A549 (cell line): ENCODE measurements around the gene CASTOR1. TPM values are rescaled to one million over a fixed set of nuclear protein-coding genes. Genes with fewer than 3 reads are reported as not detected.

Source experiments
- ATAC-seq, 2 experiments: fragments of 200-7000 bp in 1 of 2; fragments of >200 bp in 1 of 2; cut with Nextera tagmentation in 1 of 2; cut with Tn5 transposase in 1 of 2; 3 replicates each; pipeline versions ENCODE4 v1.8.0 to v1.9.1; 2018 to 2020; ENCODE audit warnings: mild to moderate bottlenecking in 1 of 2, moderate library complexity in 1 of 2
- CTCF ChIA-PET: fragments of 300-600 bp; sonication (Branson Sonifier 250); formaldehyde crosslinking; extraction: SDS; loops from one replicate; lab custom pipeline; 2021; ENCODE audit warnings: antibody characterized with exemption, inconsistent platforms; lab: Yijun Ruan, JAX
- POLR2A ChIA-PET: fragments of 350-600 bp; formaldehyde crosslinking; extraction: SDS; loops from one replicate; lab custom pipeline; 2021; ENCODE audit warnings: antibody characterized with exemption, inconsistent platforms; lab: Yijun Ruan, JAX
- DNase-seq, 2 experiments: peaks; one replicate each; pipeline versions ENCODE4 v3.0.0 to v3.0.0-alpha.2; 2011 to 2016; ENCODE audit warnings: low read depth in 1 of 2, low spot score in 1 of 2
- FAIRE-seq: peaks from 2 replicates; lab custom pipeline; 2011; peaks lifted over from hg19 to GRCh38; lab: Jason Lieb, UNC
- H3K27ac ChIP-seq, 2 experiments: fragments of >200 bp; sonication (Bioruptor Twin); formaldehyde crosslinking; 3 replicates each; pipeline ENCODE4 v1.5.1; 2016 to 2017
- H3K4me1 ChIP-seq: fragments of >200 bp; sonication (Bioruptor Twin); formaldehyde crosslinking; 3 replicates; pipeline ENCODE4 v1.6.1; 2016
- H3K4me2 ChIP-seq: fragments of >200 bp; sonication (Bioruptor Twin); formaldehyde crosslinking; 3 replicates; pipeline ENCODE4 v1.6.1; 2016
- H3K4me3 ChIP-seq: fragments of >200 bp; sonication (Bioruptor Twin); formaldehyde crosslinking; 3 replicates; pipeline ENCODE4 v1.5.1; 2016
- H3K9me3 ChIP-seq: fragments of >200 bp; sonication (Bioruptor Twin); formaldehyde crosslinking; 3 replicates; pipeline ENCODE4 v1.6.1; 2016
- CBX8 ChIP-seq: fragments of 200-600 bp; sonication (generic); IDR thresholded peaks from 2 replicates; pipeline ENCODE4 v1.6.1; 2016
- CEBPB ChIP-seq, 2 experiments: fragments of >200 bp in 1 of 2; sonication (Bioruptor Twin) in 1 of 2; formaldehyde crosslinking in 1 of 2; IDR thresholded peaks; 2 replicates each; pipeline ENCODE4 v1.6.1; 2012 to 2016
- CHD2 ChIP-seq: fragments of 150-350 bp; IDR thresholded peaks from 2 replicates; pipeline ENCODE4 v1.6.1; 2014; ENCODE audit warnings: low read length; ENCODE audit not compliant: partially characterized antibody
- EHMT2 ChIP-seq: fragments of 200-600 bp; sonication (generic); IDR thresholded peaks from 2 replicates; pipeline ENCODE4 v1.6.1; 2016; ENCODE audit warnings: antibody characterized with exemption, low read depth, mild to moderate bottlenecking, moderate library complexity
- EP300 ChIP-seq, 2 experiments: fragments of >200 bp; sonication (Bioruptor Twin); formaldehyde crosslinking; IDR thresholded peaks; 2 replicates in 1 of 2; 3 replicates in 1 of 2; pipeline ENCODE4 v1.6.1; 2016 to 2017
- HEYL ChIP-seq: fragments of 250-450 bp; sonication (Bioruptor Pico); IDR thresholded peaks from 2 replicates; pipeline ENCODE4 v1.8.0; 2021; ENCODE audit warnings: mild to moderate bottlenecking, moderate library complexity
- JUN ChIP-seq, 2 experiments: fragments of >200 bp; sonication (Bioruptor Twin); formaldehyde crosslinking; IDR thresholded peaks; 2 replicates in 1 of 2; 3 replicates in 1 of 2; pipeline ENCODE4 v1.6.1; 2016 to 2017
- KDM1A ChIP-seq: fragments of 200-600 bp; sonication (generic); IDR thresholded peaks from 2 replicates; pipeline ENCODE4 v1.6.1; 2016; ENCODE audit warnings: low read depth, mild to moderate bottlenecking
- MAFK ChIP-seq: fragments of 450-650 bp; IDR thresholded peaks from 2 replicates; pipeline ENCODE4 v1.6.1; 2014; ENCODE audit not compliant: partially characterized antibody
- NFE2L2 ChIP-seq: fragments of 150-350 bp; conservative IDR thresholded peaks from 2 replicates; pipeline ENCODE4 v1.6.1; 2014; ENCODE audit warnings: low read length
- NR3C1 ChIP-seq: fragments of >200 bp; sonication (Bioruptor Twin); formaldehyde crosslinking; IDR thresholded peaks from 3 replicates; pipeline ENCODE4 v1.6.1; 2017
- PHF8 ChIP-seq: fragments of 200-600 bp; sonication (generic); IDR thresholded peaks from 2 replicates; pipeline ENCODE4 v1.6.1; 2016; ENCODE audit warnings: low read depth, mild to moderate bottlenecking, antibody characterized with exemption, moderate library complexity, borderline replicate concordance
- RARB ChIP-seq: fragments of 250-450 bp; sonication (Bioruptor Pico); IDR thresholded peaks from 2 replicates; pipeline ENCODE4 v1.8.0; 2021; ENCODE audit warnings: mild to moderate bottlenecking, moderate library complexity
- RNF2 ChIP-seq: fragments of 200-600 bp; sonication (generic); IDR thresholded peaks from 2 replicates; pipeline ENCODE4 v1.6.1; 2016; ENCODE audit warnings: low read depth, mild to moderate bottlenecking, antibody characterized with exemption, moderate library complexity, borderline replicate concordance
- SREBF2 ChIP-seq: fragments of 450-650 bp; IDR thresholded peaks from 2 replicates; pipeline ENCODE4 v1.6.1; 2014; ENCODE audit warnings: mild to moderate bottlenecking, moderate library complexity
- ZC3H11A ChIP-seq: fragments of 450-650 bp; IDR thresholded peaks from 2 replicates; pipeline ENCODE4 v1.6.1; 2014; ENCODE audit warnings: antibody characterized with exemption, mild to moderate bottlenecking
- ZFP36 ChIP-seq: fragments of 450-650 bp; IDR thresholded peaks from 2 replicates; pipeline ENCODE4 v1.6.1; 2014; ENCODE audit warnings: borderline replicate concordance; ENCODE audit not compliant: partially characterized antibody
- ZSCAN20 ChIP-seq: fragments of 250-450 bp; sonication (Bioruptor Pico); IDR thresholded peaks from 2 replicates; pipeline ENCODE4 v1.8.0; 2022; ENCODE audit warnings: mild to moderate bottlenecking, moderate library complexity
- WGBS: methylation state at CpG from one replicate; pipeline ENCODE4 v1.1.6; 2017; ENCODE audit errors: missing lambda C conversion rate; 5-methylcytosine and 5-hydroxymethylcytosine counted together
- polyA plus RNA-seq, 4 experiments: library from polyadenylated mRNA; depleted of rRNA in 3 of 4; stranded (reverse); fragments of >200 nt; fragmentation: RNase III in 1 of 4; extraction: RNeasy Plus Mini Kit Qiagen cat#74134 plus additional on column Dnase treatment in 1 of 4; gene quantifications; 2 replicates in 3 of 4; 3 replicates in 1 of 4; pipeline ENCODE4 v1.2.3, GENCODE V29; 2011 to 2017
- TF ChIP-seq, protein P1 (sequence below): fragments of 250-450 bp; sonication (Bioruptor Pico); IDR thresholded peaks from 2 replicates; pipeline ENCODE4 v1.5.0; 2021; ENCODE audit warnings: mild to moderate bottlenecking, moderate library complexity, borderline replicate concordance
- TF ChIP-seq, protein P2 (sequence below): IDR thresholded peaks from 2 replicates; pipeline ENCODE4 v1.6.1; 2012
- TF ChIP-seq, protein P3 (sequence below): fragments of 450-650 bp; IDR thresholded peaks from 2 replicates; pipeline ENCODE4 v1.6.1; 2014; ENCODE audit warnings: antibody characterized with exemption
- TF ChIP-seq, protein P4 (sequence below): fragments of >200 bp; sonication (Bioruptor Twin); formaldehyde crosslinking; IDR thresholded peaks from 3 replicates; pipeline ENCODE4 v1.5.1; 2016
- TF ChIP-seq, protein P5 (sequence below): fragments of >200 bp; sonication (Bioruptor Twin); formaldehyde crosslinking; IDR thresholded peaks from 3 replicates; pipeline ENCODE4 v1.6.1; 2016
- TF ChIP-seq, protein P6 (sequence below): IDR thresholded peaks from 2 replicates; pipeline ENCODE4 v1.6.1; 2012

CASTOR1 gene
- polyA plus RNA-seq, 2 of the 4 experiments (the other 2 are of a cell fraction), result 4.7 to 12.2 TPM

DNA sequence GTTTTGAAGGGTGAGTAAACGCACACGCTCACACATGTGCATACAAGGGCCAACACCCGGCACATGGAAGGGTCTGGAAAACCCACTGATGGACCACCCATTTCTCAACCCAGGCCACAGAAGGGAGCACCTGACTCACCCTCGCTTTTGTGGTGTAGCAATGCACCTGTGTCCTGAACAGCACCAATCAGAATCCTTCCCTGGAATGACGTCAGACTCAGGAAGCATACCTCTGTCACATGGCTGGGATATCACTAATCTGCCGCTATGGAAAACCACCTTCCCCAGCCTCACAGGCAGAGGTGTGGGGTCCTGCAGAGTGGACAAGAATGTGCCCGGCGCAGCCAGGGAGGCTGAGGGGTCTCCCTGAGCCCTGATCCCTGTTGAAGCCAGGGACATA is 13.7 kb downstream of the CASTOR1 start:
- Histone ChIP-seq H3K4me2 (no peak overlapping the region), H3K9me3 (no peaks in the 10 kb centered on the region), H3K4me3 (no peak overlapping the region), H3K27ac (no peak overlapping the region), H3K4me1 (peaks cover 8% of the 10 kb centered on the region; the same call in 1 of the 3 replicates)
- WGBS, result 82% methylated on average over 6 of the region's 8 CpGs
- ChIA-PET CTCF (interaction anchor here (1.1 to 1.8 kb wide), 3 partner anchors 12 to 167 kb away, joined by 4 to 6 read pairs (median 6); no protein-coding TSS in a partner anchor), POLR2A (no interaction called here)
- FAIRE-seq (no peak), ATAC-seq (no peak), DNase-seq (no peak)
- TF ChIP-seq RARB (no peak), NR3C1 (no peak), JUN (IDR thresholded peaks at IDR 0.05) (no peak), ZFP36 (no peak), HEYL (CRISPR knock-in tag) (no peak), ZSCAN20 (CRISPR knock-in tag) (no peak), EHMT2 (no peak), NFE2L2 (no peak), PHF8 (no peak), CBX8 (no peak)
- TF ChIP-seq, protein P1, sequence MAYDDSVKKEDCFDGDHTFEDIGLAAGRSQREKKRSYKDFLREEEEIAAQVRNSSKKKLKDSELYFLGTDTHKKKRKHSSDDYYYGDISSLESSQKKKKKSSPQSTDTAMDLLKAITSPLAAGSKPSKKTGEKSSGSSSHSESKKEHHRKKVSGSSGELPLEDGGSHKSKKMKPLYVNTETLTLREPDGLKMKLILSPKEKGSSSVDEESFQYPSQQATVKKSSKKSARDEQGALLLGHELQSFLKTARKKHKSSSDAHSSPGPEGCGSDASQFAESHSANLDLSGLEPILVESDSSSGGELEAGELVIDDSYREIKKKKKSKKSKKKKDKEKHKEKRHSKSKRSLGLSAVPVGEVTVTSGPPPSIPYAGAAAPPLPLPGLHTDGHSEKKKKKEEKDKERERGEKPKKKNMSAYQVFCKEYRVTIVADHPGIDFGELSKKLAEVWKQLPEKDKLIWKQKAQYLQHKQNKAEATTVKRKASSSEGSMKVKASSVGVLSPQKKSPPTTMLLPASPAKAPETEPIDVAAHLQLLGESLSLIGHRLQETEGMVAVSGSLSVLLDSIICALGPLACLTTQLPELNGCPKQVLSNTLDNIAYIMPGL (CRISPR knock-in tag), result no peak
- TF ChIP-seq, protein P2, sequence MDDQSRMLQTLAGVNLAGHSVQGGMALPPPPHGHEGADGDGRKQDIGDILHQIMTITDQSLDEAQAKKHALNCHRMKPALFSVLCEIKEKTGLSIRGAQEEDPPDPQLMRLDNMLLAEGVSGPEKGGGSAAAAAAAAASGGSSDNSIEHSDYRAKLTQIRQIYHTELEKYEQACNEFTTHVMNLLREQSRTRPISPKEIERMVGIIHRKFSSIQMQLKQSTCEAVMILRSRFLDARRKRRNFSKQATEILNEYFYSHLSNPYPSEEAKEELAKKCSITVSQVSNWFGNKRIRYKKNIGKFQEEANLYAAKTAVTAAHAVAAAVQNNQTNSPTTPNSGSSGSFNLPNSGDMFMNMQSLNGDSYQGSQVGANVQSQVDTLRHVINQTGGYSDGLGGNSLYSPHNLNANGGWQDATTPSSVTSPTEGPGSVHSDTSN, result no peak
- TF ChIP-seq, protein P3, sequence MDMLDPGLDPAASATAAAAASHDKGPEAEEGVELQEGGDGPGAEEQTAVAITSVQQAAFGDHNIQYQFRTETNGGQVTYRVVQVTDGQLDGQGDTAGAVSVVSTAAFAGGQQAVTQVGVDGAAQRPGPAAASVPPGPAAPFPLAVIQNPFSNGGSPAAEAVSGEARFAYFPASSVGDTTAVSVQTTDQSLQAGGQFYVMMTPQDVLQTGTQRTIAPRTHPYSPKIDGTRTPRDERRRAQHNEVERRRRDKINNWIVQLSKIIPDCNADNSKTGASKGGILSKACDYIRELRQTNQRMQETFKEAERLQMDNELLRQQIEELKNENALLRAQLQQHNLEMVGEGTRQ, result no peak

DNA sequence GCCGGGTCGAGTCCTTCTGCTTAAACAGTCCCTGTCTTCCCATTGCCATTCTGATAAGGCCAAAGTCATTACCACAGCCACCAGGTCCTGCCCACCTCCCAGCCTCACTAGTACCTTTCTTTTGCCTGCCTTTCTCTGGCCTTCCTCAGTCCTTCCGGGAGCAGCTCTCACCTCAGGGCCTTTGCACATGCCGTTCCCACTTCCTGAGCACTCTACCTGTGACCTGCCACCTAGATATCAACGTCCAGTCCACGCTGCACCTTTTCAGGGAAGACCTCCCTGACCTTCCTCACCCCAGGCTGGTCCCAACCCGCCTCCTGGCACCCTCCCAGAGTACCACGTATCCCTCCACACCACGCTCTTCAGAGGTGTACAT is 14.9 kb downstream of the CASTOR1 start:
- H3K9me3 ChIP-seq, result no peaks in the 10 kb centered on the region
- WGBS, result 86% methylated on average over 9 of the region's 9 CpGs
- no peak overlapping the region for H3K4me3 ChIP-seq
- FAIRE-seq (no peak), DNase-seq (no peak), ATAC-seq (no peak)
- no peak overlapping the region for H3K4me2 ChIP-seq
- H3K4me1 ChIP-seq, result peaks cover 8% of the 10 kb centered on the region; the same call in 1 of the 3 replicates
- H3K27ac ChIP-seq, result no peak overlapping the region
- TF ChIP-seq, protein P4, sequence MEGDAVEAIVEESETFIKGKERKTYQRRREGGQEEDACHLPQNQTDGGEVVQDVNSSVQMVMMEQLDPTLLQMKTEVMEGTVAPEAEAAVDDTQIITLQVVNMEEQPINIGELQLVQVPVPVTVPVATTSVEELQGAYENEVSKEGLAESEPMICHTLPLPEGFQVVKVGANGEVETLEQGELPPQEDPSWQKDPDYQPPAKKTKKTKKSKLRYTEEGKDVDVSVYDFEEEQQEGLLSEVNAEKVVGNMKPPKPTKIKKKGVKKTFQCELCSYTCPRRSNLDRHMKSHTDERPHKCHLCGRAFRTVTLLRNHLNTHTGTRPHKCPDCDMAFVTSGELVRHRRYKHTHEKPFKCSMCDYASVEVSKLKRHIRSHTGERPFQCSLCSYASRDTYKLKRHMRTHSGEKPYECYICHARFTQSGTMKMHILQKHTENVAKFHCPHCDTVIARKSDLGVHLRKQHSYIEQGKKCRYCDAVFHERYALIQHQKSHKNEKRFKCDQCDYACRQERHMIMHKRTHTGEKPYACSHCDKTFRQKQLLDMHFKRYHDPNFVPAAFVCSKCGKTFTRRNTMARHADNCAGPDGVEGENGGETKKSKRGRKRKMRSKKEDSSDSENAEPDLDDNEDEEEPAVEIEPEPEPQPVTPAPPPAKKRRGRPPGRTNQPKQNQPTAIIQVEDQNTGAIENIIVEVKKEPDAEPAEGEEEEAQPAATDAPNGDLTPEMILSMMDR, result no peak
- TF ChIP-seq CEBPB (IDR thresholded peaks at IDR 0.05) (no peak), SREBF2 (no peak), ZC3H11A (no peak), EP300 (IDR thresholded peaks at IDR 0.05) (no peak), CHD2 (no peak), KDM1A (no peak), RNF2 (no peak), MAFK (no peak)
- TF ChIP-seq, protein P5, sequence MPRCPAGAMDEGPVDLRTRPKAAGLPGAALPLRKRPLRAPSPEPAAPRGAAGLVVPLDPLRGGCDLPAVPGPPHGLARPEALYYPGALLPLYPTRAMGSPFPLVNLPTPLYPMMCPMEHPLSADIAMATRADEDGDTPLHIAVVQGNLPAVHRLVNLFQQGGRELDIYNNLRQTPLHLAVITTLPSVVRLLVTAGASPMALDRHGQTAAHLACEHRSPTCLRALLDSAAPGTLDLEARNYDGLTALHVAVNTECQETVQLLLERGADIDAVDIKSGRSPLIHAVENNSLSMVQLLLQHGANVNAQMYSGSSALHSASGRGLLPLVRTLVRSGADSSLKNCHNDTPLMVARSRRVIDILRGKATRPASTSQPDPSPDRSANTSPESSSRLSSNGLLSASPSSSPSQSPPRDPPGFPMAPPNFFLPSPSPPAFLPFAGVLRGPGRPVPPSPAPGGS, result no peak
- TF ChIP-seq, protein P6, sequence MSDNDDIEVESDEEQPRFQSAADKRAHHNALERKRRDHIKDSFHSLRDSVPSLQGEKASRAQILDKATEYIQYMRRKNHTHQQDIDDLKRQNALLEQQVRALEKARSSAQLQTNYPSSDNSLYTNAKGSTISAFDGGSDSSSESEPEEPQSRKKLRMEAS, result no peak
- ChIA-PET CTCF (interaction anchor here (0.6 to 1.5 kb wide), 4 partner anchors 11 to 171 kb away, joined by 3 to 8 read pairs (median 4); no protein-coding TSS in a partner anchor), POLR2A (no interaction called here)
